K562 (cell line): ENCODE measurements around the gene DDAH2. TPM values are rescaled to one million over a fixed set of nuclear protein-coding genes. Genes with fewer than 3 reads are reported as not detected.
A peak's percentile ranks its signal among the peaks of the same experiment; 100 is the strongest.

Experiments used
- ARID1B ChIP-seq: fragments of 450-650 bp; IDR thresholded peaks from 2 replicates; pipeline ENCODE4 v1.6.1; 2016; ENCODE audit warnings: antibody characterized with exemption, mild to moderate bottlenecking, inconsistent platforms
- ARID2 ChIP-seq: fragments of 450-650 bp; IDR thresholded peaks from 2 replicates; pipeline ENCODE4 v1.6.1; 2017; ENCODE audit warnings: antibody characterized with exemption, mild to moderate bottlenecking
- ASH1L ChIP-seq: fragments of 450-650 bp; IDR thresholded peaks from 2 replicates; pipeline ENCODE4 v1.6.1; 2018; ENCODE audit warnings: borderline replicate concordance, mild to moderate bottlenecking, low read depth; ENCODE audit not compliant: partially characterized antibody
- DNMT1 ChIP-seq: fragments of 450-650 bp; IDR thresholded peaks from 2 replicates; pipeline ENCODE4 v1.6.1; 2016; ENCODE audit warnings: antibody characterized with exemption, mild to moderate bottlenecking
- ELK3 ChIP-seq: fragments of 450-650 bp; formaldehyde crosslinking; IDR thresholded peaks from 2 replicates; pipeline ENCODE4 v1.4.0; 2020; ENCODE audit warnings: mild to moderate bottlenecking
- FIP1L1 ChIP-seq: fragments of 200-400 bp; formaldehyde crosslinking; IDR thresholded peaks from 2 replicates; pipeline ENCODE4 v1.6.1; 2018; ENCODE audit warnings: mild to moderate bottlenecking, low read depth, low read length; ENCODE audit not compliant: poor library complexity, severe bottlenecking
- KAT2B ChIP-seq: IDR thresholded peaks from one replicate; pipeline ENCODE4 v1.6.1; 2012; ENCODE audit warnings: low read depth, mild to moderate bottlenecking, control low read depth, inconsistent platforms, low read length, moderate library complexity
- KLF1 ChIP-seq: fragments of 450-650 bp; IDR thresholded peaks from 2 replicates; pipeline ENCODE4 v1.6.1; 2016; ENCODE audit warnings: missing genetic modification characterization, missing compliant biosample characterization
- NR4A1 ChIP-seq, 2 experiments: fragments of 250-450 bp in 1 of 2; fragments of 450-650 bp in 1 of 2; sonication (Bioruptor Pico) in 1 of 2; IDR thresholded peaks; 2 replicates each; pipeline versions ENCODE4 v1.4.0 to v1.6.1; 2016 to 2020; ENCODE audit warnings: mild to moderate bottlenecking in 2 of 2, missing compliant biosample characterization in 1 of 2, missing genetic modification characterization in 1 of 2, moderate library complexity in 1 of 2
- PHF21A ChIP-seq: fragments of 450-650 bp; IDR thresholded peaks from 2 replicates; pipeline ENCODE4 v1.6.1; 2017; ENCODE audit warnings: low read depth, borderline replicate concordance
- POU5F1 ChIP-seq: fragments of 150-350 bp; IDR thresholded peaks from 2 replicates; pipeline ENCODE4 v1.6.1; 2014; ENCODE audit warnings: borderline replicate concordance, low read length, low read depth, mild to moderate bottlenecking; ENCODE audit not compliant: partially characterized antibody
- PREB ChIP-seq: sonication (generic); formaldehyde crosslinking; IDR thresholded peaks from 2 replicates; pipeline ENCODE4 v1.8.1; 2023; ENCODE audit warnings: mild to moderate bottlenecking, missing genetic modification reagents
- PYGO2 ChIP-seq: fragments of 450-650 bp; IDR thresholded peaks from 2 replicates; pipeline ENCODE4 v1.6.1; 2016; ENCODE audit warnings: mild to moderate bottlenecking, missing genetic modification characterization, moderate library complexity, missing compliant biosample characterization
- RB1 ChIP-seq: fragments of 450-650 bp; IDR thresholded peaks from 2 replicates; pipeline ENCODE4 v1.6.1; 2017; ENCODE audit warnings: low read depth, mild to moderate bottlenecking
- RBBP5 ChIP-seq: fragments of 200-600 bp; sonication (generic); IDR thresholded peaks from 2 replicates; pipeline ENCODE4 v1.6.1; 2012; ENCODE audit warnings: borderline replicate concordance, mild to moderate bottlenecking, low read length, control low read depth, inconsistent platforms; ENCODE audit not compliant: insufficient read depth, poor library complexity, severe bottlenecking
- RFX7 ChIP-seq: fragments of 250-450 bp; sonication (Bioruptor Pico); IDR thresholded peaks from 2 replicates; pipeline ENCODE4 v1.5.1; 2021; ENCODE audit warnings: mild to moderate bottlenecking
- SNAPC5 ChIP-seq: fragments of 250-450 bp; sonication (Bioruptor Pico); IDR thresholded peaks from 2 replicates; pipeline ENCODE4 v1.8.0; 2021; ENCODE audit warnings: moderate library complexity, mild to moderate bottlenecking, inconsistent platforms
- UBTF ChIP-seq, 2 experiments: IDR thresholded peaks; 2 replicates each; pipeline ENCODE4 v1.6.1; 2012; ENCODE audit warnings: improper control_type of control experiment in 2 of 2, low read depth in 2 of 2, low read length in 2 of 2, borderline replicate concordance in 1 of 2
- ZNF311 ChIP-seq: fragments of 250-450 bp; sonication (Bioruptor Pico); IDR thresholded peaks from 2 replicates; pipeline ENCODE4 v1.4.0; 2020; ENCODE audit warnings: mild to moderate bottlenecking, moderate library complexity
- ZNF584 ChIP-seq: fragments of 200-800 bp; sonication (Bioruptor generic); IDR thresholded peaks from 2 replicates; pipeline ENCODE4 v1.6.1; 2016; ENCODE audit warnings: low read depth, mild to moderate bottlenecking, missing genetic modification characterization, missing compliant biosample characterization
- ZNF785 ChIP-seq: fragments of 250-450 bp; sonication (Bioruptor Pico); IDR thresholded peaks from 2 replicates; pipeline ENCODE4 v1.4.0; 2020; ENCODE audit warnings: mild to moderate bottlenecking
- polyA plus RNA-seq, 8 experiments: library from polyadenylated mRNA; depleted of rRNA in 4 of 8; stranded (reverse) in 5 of 8; unstranded in 3 of 8; fragments of >200 nt; fragmentation: Nextera tagmentation in 2 of 8; fragmentation: Illumina TruSeq in 1 of 8; extraction: Ambion mirVana in 2 of 8; extraction: Trizol in 1 of 8; gene quantifications; 2 replicates each; pipeline versions ENCODE4 v1.2.1 to v1.2.3, GENCODE V29; 2011 to 2014; ENCODE audit warnings: inconsistent platforms in 1 of 8, missing spikeins in 1 of 8
- total RNA-seq, 7 experiments: library from RNA; depleted of rRNA in 6 of 7; stranded (reverse); fragments of >200 nt in 6 of 7; fragmentation: Illumina TruSeq in 2 of 7; extraction: Trizol in 2 of 7; gene quantifications; 2 replicates each; pipeline versions ENCODE4 v1.2.1 to v1.2.3, GENCODE V29; 2011 to 2021; ENCODE audit warnings: low replicate concordance in 1 of 7

DDAH2 gene
- total and polyA plus RNA-seq, 9 of the 15 experiments (the other 6 are each of a cell fraction or from before 2014, with no cell fraction given): 1.8 to 45.4 (median 21.4) TPM

GRCh38 chr6:31702819-31703716 is 26.0 kb downstream of the DDAH2 start, which contains the start of gene ABHD16A (continued):
- 0 out of 2 replicates have a peak, but pooled peaks have one; percentile 11 for TF ChIP-seq KLF1
- peak; percentile 63 for TF ChIP-seq FIP1L1
- no peak for TF ChIP-seq ELK3 (CRISPR knock-in tag)
- peak; percentile 10 for TF ChIP-seq KAT2B
- no peak for TF ChIP-seq RFX7 (CRISPR knock-in tag)
- TF ChIP-seq ARID1B: peak; percentile 71
- peak; percentile 82 for TF ChIP-seq ASH1L
- no peak for TF ChIP-seq PYGO2 (tag)
- TF ChIP-seq UBTF (IDR thresholded peaks at IDR 0.05; ENCODE audit: borderline replicate concordance in 1 of 2, low read depth in 2 of 2, low read length in 2 of 2): peak; percentile 88 to 89; a peak in 3 of 4 replicates
- TF ChIP-seq ZNF311: no peak
- peak; percentile 87 for TF ChIP-seq RB1
- TF ChIP-seq DNMT1: 0 out of 2 replicates have a peak, but pooled peaks have one; percentile 60
- peak; percentile 63; the same call in 1 of the 2 replicates for TF ChIP-seq PHF21A
- no peak for TF ChIP-seq ZNF785 (CRISPR knock-in tag)
- peak; percentile 67 for TF ChIP-seq ARID2
- peak; percentile 65 for TF ChIP-seq RBBP5
- TF ChIP-seq NR4A1 (CRISPR knock-in tag; IDR thresholded peaks at IDR 0.05): peak; percentile 76; the same call in 1 of the 2 replicates
- TF ChIP-seq NR4A1 (tag; IDR thresholded peaks at IDR 0.05): no peak
- TF ChIP-seq SNAPC5 (CRISPR knock-in tag): no peak
- peak; percentile 99 for TF ChIP-seq POU5F1
- TF ChIP-seq PREB: peak; percentile 92; the same call in 1 of the 2 replicates
- no peak for TF ChIP-seq ZNF584 (CRISPR knock-in tag)
